ENCODE data around the gene C1orf115.

GRCh38 chr1:220692436-220693228, 2.5 kb downstream of the C1orf115 start:
- TF ChIP-seq, protein P1, sequence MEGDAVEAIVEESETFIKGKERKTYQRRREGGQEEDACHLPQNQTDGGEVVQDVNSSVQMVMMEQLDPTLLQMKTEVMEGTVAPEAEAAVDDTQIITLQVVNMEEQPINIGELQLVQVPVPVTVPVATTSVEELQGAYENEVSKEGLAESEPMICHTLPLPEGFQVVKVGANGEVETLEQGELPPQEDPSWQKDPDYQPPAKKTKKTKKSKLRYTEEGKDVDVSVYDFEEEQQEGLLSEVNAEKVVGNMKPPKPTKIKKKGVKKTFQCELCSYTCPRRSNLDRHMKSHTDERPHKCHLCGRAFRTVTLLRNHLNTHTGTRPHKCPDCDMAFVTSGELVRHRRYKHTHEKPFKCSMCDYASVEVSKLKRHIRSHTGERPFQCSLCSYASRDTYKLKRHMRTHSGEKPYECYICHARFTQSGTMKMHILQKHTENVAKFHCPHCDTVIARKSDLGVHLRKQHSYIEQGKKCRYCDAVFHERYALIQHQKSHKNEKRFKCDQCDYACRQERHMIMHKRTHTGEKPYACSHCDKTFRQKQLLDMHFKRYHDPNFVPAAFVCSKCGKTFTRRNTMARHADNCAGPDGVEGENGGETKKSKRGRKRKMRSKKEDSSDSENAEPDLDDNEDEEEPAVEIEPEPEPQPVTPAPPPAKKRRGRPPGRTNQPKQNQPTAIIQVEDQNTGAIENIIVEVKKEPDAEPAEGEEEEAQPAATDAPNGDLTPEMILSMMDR (IDR thresholded peaks at IDR 0.05; ENCODE audit: low read depth, low read length, poor library complexity, severe bottlenecking), result no peak
- TF ChIP-seq EZH2phosphoT487 (IDR thresholded peaks at IDR 0.05; ENCODE audit: borderline replicate concordance, low read length), result no peak
